ENCODE results near the gene POLR3G. TPM values are rescaled to one million over a fixed set of nuclear protein-coding genes. Genes with fewer than 3 reads are reported as not detected.

The POLR3G gene
- total and polyA plus RNA-seq, 9 donors = 0.79 to 4.2 (median 1.8) TPM

- Histone ChIP-seq H3K9me3 (no peaks in the 10 kb centered on the region), H3K4me1 (ENCODE audit: insufficient read depth) (no peaks in the 10 kb centered on the region), H3K27me3 (no peaks in the 10 kb centered on the region), H3K27ac (no peak overlapping the region), H3K36me3 (no peaks in the 10 kb centered on the region), H3K4me3 (no peak overlapping the region)
- intact Hi-C loops (cut with DNase I) = no loop called here
- no peak for DNase-seq
- TF ChIP-seq, protein P1, sequence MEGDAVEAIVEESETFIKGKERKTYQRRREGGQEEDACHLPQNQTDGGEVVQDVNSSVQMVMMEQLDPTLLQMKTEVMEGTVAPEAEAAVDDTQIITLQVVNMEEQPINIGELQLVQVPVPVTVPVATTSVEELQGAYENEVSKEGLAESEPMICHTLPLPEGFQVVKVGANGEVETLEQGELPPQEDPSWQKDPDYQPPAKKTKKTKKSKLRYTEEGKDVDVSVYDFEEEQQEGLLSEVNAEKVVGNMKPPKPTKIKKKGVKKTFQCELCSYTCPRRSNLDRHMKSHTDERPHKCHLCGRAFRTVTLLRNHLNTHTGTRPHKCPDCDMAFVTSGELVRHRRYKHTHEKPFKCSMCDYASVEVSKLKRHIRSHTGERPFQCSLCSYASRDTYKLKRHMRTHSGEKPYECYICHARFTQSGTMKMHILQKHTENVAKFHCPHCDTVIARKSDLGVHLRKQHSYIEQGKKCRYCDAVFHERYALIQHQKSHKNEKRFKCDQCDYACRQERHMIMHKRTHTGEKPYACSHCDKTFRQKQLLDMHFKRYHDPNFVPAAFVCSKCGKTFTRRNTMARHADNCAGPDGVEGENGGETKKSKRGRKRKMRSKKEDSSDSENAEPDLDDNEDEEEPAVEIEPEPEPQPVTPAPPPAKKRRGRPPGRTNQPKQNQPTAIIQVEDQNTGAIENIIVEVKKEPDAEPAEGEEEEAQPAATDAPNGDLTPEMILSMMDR (IDR thresholded peaks at IDR 0.05) = no peak
- no peak for TF ChIP-seq EP300 (IDR thresholded peaks at IDR 0.05)
- TF ChIP-seq POLR2A (IDR thresholded peaks at IDR 0.05) = no peak
Measured at GRCh38 chr5:90549223-90549622, 74.6 kb downstream of the POLR3G start.

DNA sequence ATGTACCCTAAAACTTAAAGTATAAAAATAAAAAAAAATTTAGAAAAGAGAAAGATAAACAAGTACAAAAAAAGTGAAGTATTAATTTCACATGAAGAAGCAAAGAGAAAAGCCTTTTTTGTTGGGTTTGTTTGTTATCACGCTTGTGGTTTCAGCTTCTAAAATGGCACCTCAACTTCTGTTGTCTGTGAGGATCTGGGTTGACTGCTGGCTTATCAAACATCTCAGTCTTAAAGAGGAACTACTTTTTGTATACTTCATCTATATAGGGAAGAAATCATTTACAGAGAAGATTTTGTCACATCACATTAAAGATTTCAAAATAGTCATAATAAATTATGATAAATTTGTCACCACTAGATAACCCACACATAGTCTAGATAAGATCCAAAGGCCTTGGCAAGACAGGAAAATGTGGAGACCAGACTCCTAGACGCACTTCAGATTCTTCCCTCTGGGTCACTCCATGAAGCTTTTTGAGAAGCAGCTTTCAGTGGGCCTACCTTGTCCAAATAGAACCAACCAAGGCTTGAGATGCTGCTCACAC is 75.1 kb downstream of the POLR3G start:
- Histone ChIP-seq H3K4me1 (ENCODE audit: insufficient read depth) (no peaks in the 10 kb centered on the region), H3K36me3 (no peaks in the 10 kb centered on the region), H3K4me3 (no peak overlapping the region), H3K9me3 (no peaks in the 10 kb centered on the region), H3K27ac (no peak overlapping the region), H3K27me3 (no peaks in the 10 kb centered on the region)
- WGBS, 3 donors = 72 to 89% (median 76%) methylated on average over 2 of the region's 2 CpGs
- no peak for DNase-seq
- TF ChIP-seq EP300 (IDR thresholded peaks at IDR 0.05) = no peak
- no peak for TF ChIP-seq POLR2A (IDR thresholded peaks at IDR 0.05)
- TF ChIP-seq, protein P1 (IDR thresholded peaks at IDR 0.05) = no peak
- intact Hi-C loops (cut with DNase I) = no loop called here

- TF ChIP-seq EP300 (IDR thresholded peaks at IDR 0.05) (no peak), POLR2A (IDR thresholded peaks at IDR 0.05) (no peak)
- TF ChIP-seq, protein P1 (IDR thresholded peaks at IDR 0.05) = no peak
- Histone ChIP-seq H3K36me3 (no peaks in the 10 kb centered on the region), H3K27ac (no peak overlapping the region), H3K4me3 (no peak overlapping the region), H3K4me1 (ENCODE audit: insufficient read depth) (no peaks in the 10 kb centered on the region), H3K9me3 (no peaks in the 10 kb centered on the region), H3K27me3 (no peaks in the 10 kb centered on the region)
- no peak for DNase-seq
- intact Hi-C loops (cut with DNase I) = no loop called here
- 85 to 89% (median 87%) methylated on average over 3 of the region's 3 CpGs for WGBS, 3 donors
Measured at GRCh38 chr5:90550963-90551362, 76.3 kb downstream of the POLR3G start.

DNA sequence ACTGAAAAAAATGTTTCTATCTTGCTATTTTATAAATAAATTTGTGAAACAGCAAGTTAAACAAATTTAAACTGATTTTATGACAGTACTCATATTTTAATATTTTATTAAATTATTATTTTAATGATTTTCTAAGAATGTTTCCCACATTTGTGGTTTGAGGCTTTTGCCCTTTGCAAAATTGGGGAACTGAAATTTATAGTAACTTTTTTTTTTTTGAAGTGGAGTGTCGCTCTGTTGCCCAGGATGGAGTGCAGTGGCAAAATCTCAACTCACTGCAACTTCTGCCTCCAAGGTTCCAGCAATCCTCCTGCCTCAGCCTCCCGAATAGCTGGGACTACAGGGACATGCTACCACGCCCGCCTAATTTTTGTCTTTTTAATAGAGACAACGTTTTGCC is 76.7 kb downstream of the POLR3G start:
- Histone ChIP-seq H3K9me3 (no peaks in the 10 kb centered on the region), H3K27me3 (no peaks in the 10 kb centered on the region), H3K4me3 (no peak overlapping the region), H3K27ac (no peak overlapping the region), H3K36me3 (no peaks in the 10 kb centered on the region), H3K4me1 (ENCODE audit: insufficient read depth) (no peaks in the 10 kb centered on the region)
- no peak for DNase-seq
- intact Hi-C loops (cut with DNase I) = no loop called here
- WGBS, 3 donors = 78 to 87% (median 85%) methylated on average over 5 of the region's 5 CpGs
- TF ChIP-seq POLR2A (IDR thresholded peaks at IDR 0.05) (no peak), EP300 (IDR thresholded peaks at IDR 0.05) (no peak)
- TF ChIP-seq, protein P1 (IDR thresholded peaks at IDR 0.05) = no peak
